ENCODE results near the gene OLFM4.

DNA sequence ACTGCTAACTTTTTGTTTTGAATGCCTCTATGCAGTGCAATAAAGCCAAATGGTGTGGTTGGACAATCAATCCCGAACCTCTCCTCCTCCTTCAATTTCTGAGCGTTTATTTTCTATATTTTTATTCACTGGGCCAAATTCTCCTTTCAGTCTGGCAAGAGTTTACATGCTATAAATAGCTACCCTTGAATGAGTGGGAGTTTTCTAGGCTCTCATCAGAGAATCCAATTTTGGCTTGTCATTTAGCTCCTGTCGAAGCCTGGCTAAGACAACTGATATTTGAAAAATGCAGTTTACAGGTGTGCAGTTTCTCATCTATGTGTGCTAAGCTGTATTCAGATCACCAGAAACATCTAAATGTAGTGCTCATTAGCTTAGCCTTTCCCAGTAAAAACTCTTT lies 61.8 kb downstream of the OLFM4 start:
- no peak for TF ChIP-seq EZH2 (IDR thresholded peaks at IDR 0.05; ENCODE audit: borderline replicate concordance, low read depth, low read length, severe bottlenecking)
- TF ChIP-seq, protein P1, sequence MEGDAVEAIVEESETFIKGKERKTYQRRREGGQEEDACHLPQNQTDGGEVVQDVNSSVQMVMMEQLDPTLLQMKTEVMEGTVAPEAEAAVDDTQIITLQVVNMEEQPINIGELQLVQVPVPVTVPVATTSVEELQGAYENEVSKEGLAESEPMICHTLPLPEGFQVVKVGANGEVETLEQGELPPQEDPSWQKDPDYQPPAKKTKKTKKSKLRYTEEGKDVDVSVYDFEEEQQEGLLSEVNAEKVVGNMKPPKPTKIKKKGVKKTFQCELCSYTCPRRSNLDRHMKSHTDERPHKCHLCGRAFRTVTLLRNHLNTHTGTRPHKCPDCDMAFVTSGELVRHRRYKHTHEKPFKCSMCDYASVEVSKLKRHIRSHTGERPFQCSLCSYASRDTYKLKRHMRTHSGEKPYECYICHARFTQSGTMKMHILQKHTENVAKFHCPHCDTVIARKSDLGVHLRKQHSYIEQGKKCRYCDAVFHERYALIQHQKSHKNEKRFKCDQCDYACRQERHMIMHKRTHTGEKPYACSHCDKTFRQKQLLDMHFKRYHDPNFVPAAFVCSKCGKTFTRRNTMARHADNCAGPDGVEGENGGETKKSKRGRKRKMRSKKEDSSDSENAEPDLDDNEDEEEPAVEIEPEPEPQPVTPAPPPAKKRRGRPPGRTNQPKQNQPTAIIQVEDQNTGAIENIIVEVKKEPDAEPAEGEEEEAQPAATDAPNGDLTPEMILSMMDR (IDR thresholded peaks at IDR 0.05; ENCODE audit: borderline replicate concordance, extremely low read depth, low read length, poor library complexity, severe bottlenecking) = no peak
